ENCODE data around the gene FHIT.

The FHIT gene

GRCh38 chr3:60309539-60310268 lies 941.5 kb downstream of the FHIT start:
- DNase-seq = no peak

- no peak for DNase-seq
Measured at GRCh38 chr3:60308808-60309207, 942.4 kb downstream of the FHIT start.

GRCh38 chr3:60307562-60308199 lies 943.6 kb downstream of the FHIT start:
- DNase-seq = no peak

DNA sequence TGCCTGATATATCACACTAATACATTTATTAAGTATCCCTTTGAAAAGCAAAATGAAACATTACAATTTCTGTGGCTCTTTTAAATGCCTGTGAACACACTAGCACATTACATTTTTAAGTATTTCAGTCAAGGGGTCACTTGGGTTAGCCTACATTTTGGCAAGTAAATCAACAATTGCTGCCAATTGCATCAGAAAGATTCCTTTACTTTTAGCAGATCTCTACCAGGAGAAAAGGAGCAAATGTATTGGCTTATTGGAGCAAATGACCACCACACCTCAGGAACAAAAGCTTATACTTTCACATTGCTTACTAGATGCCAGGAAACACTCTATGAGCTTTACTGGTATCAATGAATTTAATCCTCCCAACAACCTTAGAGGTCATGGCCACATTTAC lies 947.1 kb downstream of the FHIT start:
- no peak for DNase-seq

DNA sequence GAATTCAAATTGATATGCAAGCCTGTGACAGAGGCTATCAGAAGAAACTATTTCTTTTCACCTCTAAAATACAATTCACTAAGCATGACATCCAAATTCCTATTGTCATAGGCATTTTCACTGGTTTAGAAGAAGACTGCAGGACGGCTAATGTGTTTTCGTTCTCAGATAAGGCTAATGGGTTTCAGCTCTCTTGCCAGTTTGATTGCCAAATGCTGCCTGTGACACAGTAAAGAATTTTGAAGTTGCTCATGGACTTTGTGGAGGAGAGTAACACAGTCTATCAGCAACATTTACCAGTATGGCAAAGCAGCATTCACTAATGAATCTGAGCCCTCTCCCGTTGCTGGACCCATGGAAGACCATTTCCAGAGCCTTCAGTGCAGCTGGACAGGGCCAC lies 948.1 kb downstream of the FHIT start:
- no peak for DNase-seq

DNA sequence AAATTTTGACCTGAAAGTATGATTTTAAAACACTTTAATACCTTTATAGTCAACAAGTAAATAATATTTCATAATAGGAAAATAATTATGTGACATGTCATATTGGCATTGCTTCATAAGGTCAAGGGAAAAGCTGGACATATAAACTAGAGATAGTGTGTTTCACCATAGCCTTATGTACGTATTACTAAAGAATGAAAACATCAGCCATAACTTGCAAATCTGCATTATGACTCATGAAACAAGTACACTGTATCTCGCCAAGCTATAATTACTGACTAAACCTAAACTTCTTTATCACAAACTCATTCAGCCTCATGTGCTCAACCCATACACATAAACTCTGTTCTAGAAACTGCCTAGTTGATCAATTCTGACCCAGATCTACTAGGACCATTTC lies 950.1 kb downstream of the FHIT start:
- no peak for DNase-seq

- DNase-seq = no peak
Measured at GRCh38 chr3:60298141-60298540, 953.1 kb downstream of the FHIT start.

DNA sequence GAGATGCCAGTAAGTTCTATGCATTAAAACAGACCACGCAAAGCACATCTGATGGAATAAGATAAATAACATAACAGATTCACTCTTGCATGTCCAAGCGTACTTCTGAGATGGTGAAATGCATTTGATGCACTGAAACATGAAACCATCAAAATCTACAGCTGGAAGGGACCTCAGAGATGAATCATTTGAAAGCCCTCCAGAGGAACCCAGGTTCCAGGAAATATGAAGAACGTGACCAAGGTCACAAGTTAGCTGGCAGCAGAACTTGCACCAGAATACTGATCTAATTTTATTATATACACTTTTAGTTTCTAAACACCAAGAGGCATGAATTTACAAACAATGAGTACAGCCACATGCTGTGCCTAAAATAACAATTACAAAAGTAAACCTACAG lies 957.1 kb downstream of the FHIT start:
- DNase-seq = no peak

DNA sequence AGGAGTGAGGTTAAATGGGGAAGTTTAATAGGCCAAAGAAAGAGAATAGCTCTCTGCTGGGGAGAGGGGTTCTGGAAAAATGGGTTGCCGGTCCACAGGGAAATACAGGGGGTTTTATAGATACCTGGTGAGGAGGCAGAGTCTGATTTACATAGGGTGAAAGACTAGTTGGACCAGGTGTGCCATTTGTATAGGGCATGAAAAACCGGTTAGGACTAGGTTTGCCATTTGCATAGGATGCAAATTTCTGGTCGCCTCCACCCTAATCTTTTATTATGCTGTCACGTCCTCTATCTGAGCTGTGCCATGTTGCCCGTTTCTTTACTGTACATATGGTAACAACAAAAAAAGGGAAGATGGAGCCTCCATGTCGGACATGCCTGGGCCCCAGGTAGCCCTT lies 960.1 kb downstream of the FHIT start:
- no peak for DNase-seq

- no peak for DNase-seq
Measured at GRCh38 chr3:60290122-60290492, 961.1 kb downstream of the FHIT start.

- no peak for DNase-seq
Measured at GRCh38 chr3:60289341-60290121, 961.7 kb downstream of the FHIT start.

DNA sequence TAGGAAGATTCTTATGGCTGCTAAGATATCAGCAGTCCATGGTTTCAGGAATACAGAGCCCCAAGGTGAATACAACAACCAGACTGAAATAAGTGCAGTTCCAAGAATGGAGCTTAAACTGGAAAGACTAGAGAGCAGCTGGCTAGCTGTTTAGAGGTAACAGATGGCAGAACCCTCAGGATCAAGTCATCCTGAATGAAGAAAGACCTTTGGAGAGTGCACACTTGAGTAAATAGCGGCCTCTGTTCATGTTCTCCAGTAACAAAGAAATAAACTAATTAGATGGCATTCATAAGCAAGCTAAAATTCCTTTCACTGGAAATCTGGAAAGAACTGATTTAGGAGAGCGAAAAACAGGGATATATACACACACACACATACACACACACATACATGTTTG lies 968.4 kb downstream of the FHIT start:
- no peak for DNase-seq

GRCh38 chr3:60281970-60282369 lies 969.3 kb downstream of the FHIT start:
- no peak for DNase-seq

DNA sequence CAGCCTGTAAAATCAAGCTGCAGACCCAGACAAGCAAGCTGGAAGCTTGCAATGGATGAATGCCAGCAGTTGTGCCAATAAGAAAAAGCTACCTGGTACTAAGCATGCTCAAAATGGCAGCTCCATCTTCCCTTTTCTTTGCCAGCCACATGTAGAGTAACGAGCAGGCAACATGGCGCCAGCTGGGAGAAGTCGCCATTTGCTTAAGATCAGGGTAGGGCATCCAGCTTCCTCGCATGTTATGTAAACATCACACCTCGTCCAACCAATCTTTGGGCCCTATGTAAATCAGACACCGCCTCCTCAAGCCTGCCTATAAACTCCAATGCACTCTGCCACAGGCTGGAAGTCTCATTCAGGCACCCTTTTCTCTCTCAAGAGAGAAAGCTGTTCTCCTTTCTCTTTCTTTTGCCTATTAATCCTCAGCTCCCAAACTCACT lies 973.9 kb downstream of the FHIT start:
- DNase-seq = no peak

DNA sequence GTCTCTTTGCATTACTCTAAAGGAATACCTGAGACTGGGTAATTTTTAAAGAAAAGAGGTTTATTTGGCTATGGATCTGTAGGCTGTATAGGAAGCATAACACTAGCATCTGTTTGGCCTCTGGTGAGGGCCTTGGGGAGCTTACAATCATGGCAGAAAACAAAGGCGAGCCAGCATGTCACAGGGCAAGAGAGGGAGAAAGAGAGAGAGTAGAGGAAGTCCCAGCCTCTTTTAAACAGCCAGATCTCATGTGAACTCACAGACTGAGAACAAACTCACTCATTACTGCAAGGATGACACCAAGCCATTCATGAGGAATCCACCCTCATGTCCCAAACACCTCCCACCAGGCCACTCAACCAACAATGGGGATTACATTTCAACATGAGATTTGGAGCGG lies 974.6 kb downstream of the FHIT start:
- DNase-seq = no peak

- no peak for DNase-seq
Measured at GRCh38 chr3:60274646-60275045, 976.6 kb downstream of the FHIT start.

DNA sequence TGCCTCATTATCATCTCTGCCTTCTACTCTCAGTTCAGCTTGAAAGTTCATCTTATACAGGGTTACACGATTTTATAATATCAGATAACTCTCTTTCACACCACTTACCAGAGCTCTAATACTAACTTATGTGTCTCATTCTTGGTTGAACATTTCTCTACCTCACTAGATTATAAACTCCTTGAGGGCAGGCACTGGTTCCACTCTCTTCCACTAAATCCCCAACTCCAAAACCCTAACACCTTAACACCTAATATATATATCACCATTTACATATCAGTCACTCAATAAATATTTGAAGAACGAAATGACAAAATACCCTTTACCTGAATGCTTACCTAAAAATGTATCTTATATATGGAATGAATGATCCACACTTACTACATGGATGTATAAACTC lies 977.2 kb downstream of the FHIT start:
- no peak for DNase-seq

DNA sequence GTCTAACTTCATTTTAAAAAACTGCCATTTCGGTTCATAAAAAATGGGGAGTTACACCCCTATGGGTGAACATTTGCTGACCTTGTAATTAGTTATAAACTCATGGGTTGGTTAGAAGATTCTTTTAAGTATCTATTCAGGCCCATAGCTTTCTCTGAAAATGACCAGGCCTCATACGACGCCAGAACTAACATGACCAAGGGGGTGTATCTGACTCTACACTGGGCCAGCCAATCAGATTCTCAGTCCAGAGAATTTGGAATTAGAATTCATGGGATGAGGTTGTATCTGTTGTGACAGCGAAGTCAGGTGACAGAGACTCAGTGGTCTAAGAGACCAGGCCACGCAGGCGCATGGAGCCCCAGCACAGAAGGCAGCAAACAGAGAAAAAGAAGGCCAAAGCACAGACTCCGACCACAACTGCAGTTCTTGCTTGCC lies 981.4 kb downstream of the FHIT start:
- no peak for DNase-seq

- DNase-seq = no peak
Measured at GRCh38 chr3:60269377-60269776, 981.9 kb downstream of the FHIT start.

- no peak for DNase-seq
Measured at GRCh38 chr3:60268123-60268522, 983.1 kb downstream of the FHIT start.

GRCh38 chr3:60266444-60266843 lies 984.8 kb downstream of the FHIT start:
- no peak for DNase-seq

GRCh38 chr3:60263191-60263590 lies 988.1 kb downstream of the FHIT start:
- DNase-seq = no peak

- DNase-seq = no peak
Measured at GRCh38 chr3:60262546-60262945, 988.7 kb downstream of the FHIT start.

- no peak for DNase-seq
Measured at GRCh38 chr3:60260546-60260945, 990.7 kb downstream of the FHIT start.
